Skeletal muscle satellite cell (primary cell): Measurements from ENCODE around the gene TMPRSS2.

Source experiments
- H3K27me3 ChIP-seq: 2 replicates; pipeline ENCODE4 v1.7.0; 2013; ENCODE audit warnings: low read length; ENCODE audit not compliant: control insufficient read depth, insufficient read depth
- H3K36me3 ChIP-seq: 2 replicates; pipeline ENCODE4 v1.7.0; 2013; ENCODE audit warnings: mild to moderate bottlenecking, control low read depth, low read length; ENCODE audit not compliant: insufficient read depth
- H3K4me1 ChIP-seq: 2 replicates; pipeline ENCODE4 v1.7.0; 2013; ENCODE audit warnings: low read length; ENCODE audit not compliant: control insufficient read depth, insufficient read depth
- H3K4me2 ChIP-seq: 2 replicates; pipeline ENCODE4 v1.7.0; 2013; ENCODE audit warnings: mild to moderate bottlenecking, low read length
- H3K4me3 ChIP-seq: 2 replicates; pipeline ENCODE4 v1.7.0; 2013; ENCODE audit warnings: low read length
- H3K9ac ChIP-seq: 2 replicates; pipeline ENCODE4 v1.7.0; 2013; ENCODE audit warnings: mild to moderate bottlenecking, low read depth, low read length, moderate library complexity
- H3K9me3 ChIP-seq: replicated peaks from 2 replicates; pipeline ENCODE4 v1.7.0; 2013; ENCODE audit warnings: mild to moderate bottlenecking, control low read depth, low read length

TMPRSS2 gene

GRCh38 chr21:41479686-41480085 lies 28.3 kb downstream of the TMPRSS2 start:
- Histone ChIP-seq H3K4me1 (peaks cover 3% of the 10 kb centered on the region), H3K27me3 (peaks cover 26% of the 10 kb centered on the region), H3K4me3 (no peak overlapping the region), H3K4me2 (no peak overlapping the region), H3K9ac (no peak overlapping the region), H3K36me3 (no peaks in the 10 kb centered on the region), H3K9me3 (no peaks in the 10 kb centered on the region)

DNA sequence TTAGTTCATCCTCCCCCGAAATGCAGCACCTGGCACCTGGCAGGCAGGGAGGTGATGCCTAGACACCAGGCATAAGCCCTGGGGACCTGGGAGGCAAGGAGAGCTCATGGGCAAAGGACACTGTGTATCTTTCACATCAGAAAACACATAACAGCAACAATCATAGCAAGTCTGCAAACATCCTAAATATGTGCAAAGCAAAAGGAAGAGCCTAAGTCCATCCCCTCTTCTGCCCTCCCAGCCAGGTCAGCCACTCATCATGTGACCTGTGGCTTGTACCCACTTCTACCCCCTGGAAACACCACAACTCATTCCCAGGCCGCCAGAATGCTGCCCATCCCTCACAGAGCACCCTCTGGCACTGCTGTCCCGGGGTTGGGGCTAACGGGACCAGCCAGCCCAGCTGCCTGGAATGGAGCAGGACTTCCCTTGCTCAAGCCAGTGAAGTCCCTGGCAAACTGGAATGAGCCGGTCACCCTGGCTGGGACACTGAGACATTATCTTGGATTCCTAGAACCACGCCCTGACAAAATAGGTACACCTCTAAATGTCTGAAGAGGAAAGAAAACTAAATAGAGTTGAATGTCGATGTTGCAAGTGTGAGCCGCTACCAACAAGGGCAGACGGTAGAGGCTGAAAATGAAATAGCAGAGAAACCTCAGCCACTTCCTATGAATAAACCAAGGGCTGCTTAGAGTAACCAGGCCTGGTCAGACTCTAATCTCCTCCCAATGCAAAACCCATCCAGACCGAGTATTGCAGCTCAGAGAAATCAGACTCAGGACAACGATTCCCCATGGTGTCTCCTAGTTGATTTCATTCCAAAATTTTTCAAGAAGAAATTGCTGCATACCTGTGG lies 29.4 kb downstream of the TMPRSS2 start:
- no peak overlapping the region for H3K4me3 ChIP-seq
- peaks cover 3% of the 10 kb centered on the region for H3K4me1 ChIP-seq
- H3K27me3 ChIP-seq = peaks cover 26% of the 10 kb centered on the region
- no peaks in the 10 kb centered on the region for H3K9me3 ChIP-seq
- no peak overlapping the region for H3K9ac ChIP-seq
- H3K36me3 ChIP-seq = no peaks in the 10 kb centered on the region
- H3K4me2 ChIP-seq = no peak overlapping the region

- Histone ChIP-seq H3K27me3 (peaks cover 25% of the 10 kb centered on the region), H3K4me1 (peaks cover 3% of the 10 kb centered on the region), H3K9ac (no peak overlapping the region), H3K9me3 (no peaks in the 10 kb centered on the region), H3K4me2 (no peak overlapping the region), H3K4me3 (no peak overlapping the region), H3K36me3 (no peaks in the 10 kb centered on the region)
Measured at GRCh38 chr21:41477641-41478318, 30.2 kb downstream of the TMPRSS2 start.

- Histone ChIP-seq H3K4me3 (no peak overlapping the region), H3K9ac (no peak overlapping the region), H3K4me2 (no peak overlapping the region), H3K4me1 (peaks cover 3% of the 10 kb centered on the region), H3K27me3 (peaks cover 29% of the 10 kb centered on the region), H3K9me3 (no peaks in the 10 kb centered on the region), H3K36me3 (no peaks in the 10 kb centered on the region)
Measured at GRCh38 chr21:41475714-41476420, 32.1 kb downstream of the TMPRSS2 start.

DNA sequence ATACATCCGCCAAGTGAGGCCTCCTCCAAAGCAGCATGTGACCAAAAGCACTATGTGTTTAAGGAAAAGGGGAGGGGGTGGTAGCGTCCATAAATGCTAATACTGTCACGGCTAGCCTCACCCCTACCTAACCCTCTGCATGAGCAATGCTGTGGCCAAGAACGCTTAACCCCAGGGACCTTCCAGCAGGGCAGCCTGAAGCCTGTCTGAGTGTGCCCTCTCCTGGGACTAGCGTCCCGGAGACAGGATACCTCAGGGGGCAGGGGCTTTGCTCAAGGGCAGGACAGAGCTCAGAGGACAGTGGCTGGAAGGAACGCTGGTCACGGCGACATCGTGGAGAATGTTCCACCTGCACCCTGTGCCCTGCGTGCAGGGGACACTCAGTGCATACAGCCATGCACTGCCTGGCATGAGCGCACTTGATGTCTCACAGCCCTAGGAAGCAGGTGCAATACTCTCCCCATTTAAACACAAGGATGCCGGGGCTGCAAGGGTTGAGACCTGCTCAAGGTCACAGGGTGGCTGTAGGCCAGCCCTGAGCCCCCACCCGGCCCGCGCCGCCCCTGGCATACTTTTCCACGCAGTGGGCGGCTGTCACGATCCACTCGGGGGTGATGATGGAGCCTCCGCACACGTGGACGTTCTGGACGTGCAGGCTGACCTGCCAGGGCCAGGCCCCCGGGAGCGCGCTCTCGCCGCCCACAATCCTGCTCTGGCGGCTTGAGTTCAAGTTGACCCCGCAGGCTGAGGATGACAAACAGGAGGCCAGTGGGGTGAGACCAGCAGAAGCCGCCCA lies 35.0 kb downstream of the TMPRSS2 start:
- Histone ChIP-seq H3K4me3 (no peak overlapping the region), H3K9ac (no peak overlapping the region), H3K27me3 (peaks cover 31% of the 10 kb centered on the region), H3K36me3 (no peaks in the 10 kb centered on the region), H3K4me1 (peaks cover 3% of the 10 kb centered on the region), H3K9me3 (no peaks in the 10 kb centered on the region), H3K4me2 (no peak overlapping the region)

GRCh38 chr21:41470054-41470453 lies 37.9 kb downstream of the TMPRSS2 start:
- peaks cover 3% of the 10 kb centered on the region for H3K4me1 ChIP-seq
- H3K36me3 ChIP-seq = no peaks in the 10 kb centered on the region
- no peak overlapping the region for H3K9ac ChIP-seq
- no peak overlapping the region for H3K4me3 ChIP-seq
- H3K4me2 ChIP-seq = no peak overlapping the region
- peaks cover 17% of the 10 kb centered on the region for H3K27me3 ChIP-seq
- H3K9me3 ChIP-seq = no peaks in the 10 kb centered on the region

DNA sequence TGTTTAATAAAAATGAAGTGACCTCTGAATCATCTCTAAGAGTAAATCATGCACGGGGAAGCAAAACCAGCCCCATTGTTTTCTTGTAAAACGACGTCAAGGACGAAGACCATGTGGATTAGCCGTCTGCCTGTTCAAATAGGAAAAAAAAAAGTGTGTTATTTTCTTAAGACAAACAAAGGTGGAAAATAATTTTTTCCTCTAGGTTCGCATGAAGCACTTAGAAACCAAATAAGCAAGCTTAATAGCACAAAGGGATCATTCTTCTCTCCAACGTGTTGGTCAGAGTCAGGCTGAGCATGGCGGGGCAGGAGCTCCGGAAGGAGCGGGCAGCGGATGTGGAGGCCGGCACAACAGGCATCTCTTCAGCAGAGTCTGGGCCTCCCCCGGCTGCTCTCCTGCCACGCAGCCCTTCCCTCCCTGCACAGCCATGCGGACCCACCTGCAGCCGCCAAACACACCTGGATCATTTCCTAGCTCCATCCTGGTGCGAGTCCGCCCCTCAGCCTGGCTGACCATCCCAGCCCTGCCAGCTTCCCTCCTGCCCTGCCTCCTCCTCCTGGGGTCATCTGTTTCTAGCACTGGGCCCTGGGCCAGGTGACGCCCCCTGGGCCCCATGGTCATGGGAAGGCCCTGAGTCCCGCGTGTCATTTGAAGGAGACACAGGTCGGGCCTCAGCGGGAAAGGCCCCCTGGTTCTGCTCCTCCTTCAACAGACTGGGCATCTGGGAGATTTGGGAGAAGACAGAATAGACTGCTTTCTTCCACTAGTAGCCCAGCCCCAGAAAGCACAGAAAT lies 41.7 kb downstream of the TMPRSS2 start:
- peaks cover 13% of the 10 kb centered on the region for H3K27me3 ChIP-seq
- peaks cover 3% of the 10 kb centered on the region for H3K4me1 ChIP-seq
- no peak overlapping the region for H3K9ac ChIP-seq
- no peak overlapping the region for H3K4me3 ChIP-seq
- H3K36me3 ChIP-seq = no peaks in the 10 kb centered on the region
- no peaks in the 10 kb centered on the region for H3K9me3 ChIP-seq
- H3K4me2 ChIP-seq = no peak overlapping the region

GRCh38 chr21:41465176-41465781 lies 42.7 kb downstream of the TMPRSS2 start:
- no peaks in the 10 kb centered on the region for H3K36me3 ChIP-seq
- H3K9ac ChIP-seq = no peak overlapping the region
- peaks cover 3% of the 10 kb centered on the region for H3K4me1 ChIP-seq

DNA sequence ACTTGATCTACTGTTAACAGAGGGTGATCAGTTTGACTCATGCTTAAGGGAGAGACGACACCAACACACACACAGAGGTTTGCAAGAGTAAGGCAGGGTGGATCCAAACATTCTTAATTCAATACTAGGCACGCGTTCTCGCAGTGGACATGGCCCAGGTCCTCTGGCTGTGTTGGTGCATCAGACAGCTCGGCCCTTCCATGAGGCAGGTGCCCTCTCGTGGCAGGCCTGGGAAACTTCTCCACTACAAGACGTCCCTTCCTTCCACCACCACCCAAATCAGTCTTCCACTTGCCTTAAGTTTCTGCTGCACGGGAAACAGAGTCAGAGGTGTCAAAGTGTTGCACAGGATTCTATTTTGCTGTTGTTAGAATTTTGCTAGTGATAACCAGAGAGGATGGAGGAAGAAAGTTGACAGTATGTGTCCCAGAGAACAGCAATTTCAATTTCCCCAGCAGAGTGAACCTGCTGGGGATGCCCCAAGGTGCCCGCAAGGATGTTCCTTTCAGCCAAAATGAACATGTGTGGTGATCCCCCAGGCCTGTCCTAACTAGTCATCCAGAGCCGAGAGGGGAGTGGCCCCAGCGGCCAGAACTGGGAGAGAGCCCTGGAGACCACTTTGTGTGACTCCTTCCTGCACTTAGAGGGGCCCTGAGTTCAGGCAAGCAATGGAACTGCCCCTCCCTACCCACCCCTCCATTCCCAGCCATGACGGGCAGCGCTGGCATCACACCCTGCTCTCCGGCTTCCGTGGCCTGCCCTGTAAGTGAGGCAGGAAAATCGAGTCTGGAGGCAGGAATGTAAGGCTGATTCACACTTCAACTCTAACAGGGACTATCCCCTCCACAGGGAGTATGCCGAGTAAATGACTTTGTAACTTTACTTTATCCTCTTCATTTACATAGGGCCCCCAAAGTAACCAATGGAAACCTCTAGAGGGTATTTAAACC lies 47.1 kb downstream of the TMPRSS2 start:
- H3K4me3 ChIP-seq = no peak overlapping the region
- no peak overlapping the region for H3K9ac ChIP-seq
- H3K4me1 ChIP-seq = no peaks in the 10 kb centered on the region
- H3K27me3 ChIP-seq = no peaks in the 10 kb centered on the region
- no peaks in the 10 kb centered on the region for H3K9me3 ChIP-seq
- no peaks in the 10 kb centered on the region for H3K36me3 ChIP-seq
- H3K4me2 ChIP-seq = no peak overlapping the region

More at GRCh38 chr21:41465176-41465781, 42.7 kb downstream of the TMPRSS2 start:
- H3K9me3 ChIP-seq = no peaks in the 10 kb centered on the region
- H3K27me3 ChIP-seq = peaks cover 5% of the 10 kb centered on the region
- no peak overlapping the region for H3K4me2 ChIP-seq
- no peak overlapping the region for H3K4me3 ChIP-seq
